Endothelial cell of umbilical vein (primary cell): ENCODE measurements around the gene PTTG1IP2.

Experiments
- GATA2 ChIP-seq: IDR thresholded peaks from 2 replicates; pipeline ENCODE4 v1.7.0; 2011; ENCODE audit warnings: low read depth, mild to moderate bottlenecking, moderate library complexity, mixed read lengths, low read length; ENCODE audit not compliant: insufficient read length, insufficient read depth
- MAX ChIP-seq: IDR thresholded peaks from 2 replicates; pipeline ENCODE4 v1.6.1; 2011; ENCODE audit not compliant: insufficient read depth, insufficient read length
- POLR2AphosphoS5 ChIP-seq: IDR thresholded peaks from 2 replicates; pipeline ENCODE4 v1.6.1; 2012; ENCODE audit warnings: low read depth, mild to moderate bottlenecking, control low read depth, low read length, moderate library complexity; ENCODE audit not compliant: insufficient read depth
- TF ChIP-seq, protein P1 (sequence below), 2 donors: IDR thresholded peaks; 1 replicate in 1 of 2; 2 replicates in 1 of 2; pipeline ENCODE4 v1.5.1; 2011; ENCODE audit warnings: low read length in 2 of 2, mild to moderate bottlenecking in 2 of 2, moderate library complexity in 2 of 2, control low read depth in 1 of 2, inconsistent platforms in 1 of 2, low read depth in 1 of 2; ENCODE audit not compliant: insufficient read depth in 1 of 2; ENCODE audit errors: extremely low read depth in 1 of 2

DNA sequence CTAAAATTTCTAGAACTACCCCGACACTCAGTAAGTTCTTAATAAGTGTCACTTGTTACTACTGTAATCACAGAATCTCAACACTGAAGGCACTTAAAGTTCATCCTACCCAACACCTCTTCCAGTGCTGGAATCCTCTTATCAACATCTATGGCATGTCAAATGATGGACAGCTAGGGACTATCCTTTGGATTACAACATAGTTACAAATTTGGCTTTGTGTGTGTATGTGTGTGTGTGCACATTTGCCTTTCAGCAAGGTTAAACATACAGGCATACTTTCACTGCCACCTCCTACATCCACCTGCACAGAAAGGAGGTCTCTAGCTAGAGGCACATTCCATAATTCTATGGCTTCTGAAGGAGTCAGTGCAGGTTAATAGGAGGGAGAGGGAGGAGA is 25.8 kb downstream of the PTTG1IP2 start:
- TF ChIP-seq POLR2AphosphoS5, result no peak
- TF ChIP-seq, protein P1, sequence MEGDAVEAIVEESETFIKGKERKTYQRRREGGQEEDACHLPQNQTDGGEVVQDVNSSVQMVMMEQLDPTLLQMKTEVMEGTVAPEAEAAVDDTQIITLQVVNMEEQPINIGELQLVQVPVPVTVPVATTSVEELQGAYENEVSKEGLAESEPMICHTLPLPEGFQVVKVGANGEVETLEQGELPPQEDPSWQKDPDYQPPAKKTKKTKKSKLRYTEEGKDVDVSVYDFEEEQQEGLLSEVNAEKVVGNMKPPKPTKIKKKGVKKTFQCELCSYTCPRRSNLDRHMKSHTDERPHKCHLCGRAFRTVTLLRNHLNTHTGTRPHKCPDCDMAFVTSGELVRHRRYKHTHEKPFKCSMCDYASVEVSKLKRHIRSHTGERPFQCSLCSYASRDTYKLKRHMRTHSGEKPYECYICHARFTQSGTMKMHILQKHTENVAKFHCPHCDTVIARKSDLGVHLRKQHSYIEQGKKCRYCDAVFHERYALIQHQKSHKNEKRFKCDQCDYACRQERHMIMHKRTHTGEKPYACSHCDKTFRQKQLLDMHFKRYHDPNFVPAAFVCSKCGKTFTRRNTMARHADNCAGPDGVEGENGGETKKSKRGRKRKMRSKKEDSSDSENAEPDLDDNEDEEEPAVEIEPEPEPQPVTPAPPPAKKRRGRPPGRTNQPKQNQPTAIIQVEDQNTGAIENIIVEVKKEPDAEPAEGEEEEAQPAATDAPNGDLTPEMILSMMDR (IDR thresholded peaks at IDR 0.05; ENCODE audit: extremely low read depth in 1 of 2, insufficient read depth in 1 of 2, low read depth in 1 of 2, low read length in 2 of 2), result no peak
- no peak for TF ChIP-seq GATA2
- TF ChIP-seq MAX, result no peak
